Activated naive CD8-positive, alpha-beta T cell treated with anti-CD3 and anti-CD28 coated beads, Interleukin-2, amount 50 U/mL, for 16 hours (primary cell): ENCODE measurements around the gene BRINP2.

Experiments
- DNase-seq: peaks from one replicate; pipeline ENCODE4 v3.0.0-alpha.2; 2020; ENCODE audit warnings: low read depth, low spot score

The BRINP2 gene, protein sequence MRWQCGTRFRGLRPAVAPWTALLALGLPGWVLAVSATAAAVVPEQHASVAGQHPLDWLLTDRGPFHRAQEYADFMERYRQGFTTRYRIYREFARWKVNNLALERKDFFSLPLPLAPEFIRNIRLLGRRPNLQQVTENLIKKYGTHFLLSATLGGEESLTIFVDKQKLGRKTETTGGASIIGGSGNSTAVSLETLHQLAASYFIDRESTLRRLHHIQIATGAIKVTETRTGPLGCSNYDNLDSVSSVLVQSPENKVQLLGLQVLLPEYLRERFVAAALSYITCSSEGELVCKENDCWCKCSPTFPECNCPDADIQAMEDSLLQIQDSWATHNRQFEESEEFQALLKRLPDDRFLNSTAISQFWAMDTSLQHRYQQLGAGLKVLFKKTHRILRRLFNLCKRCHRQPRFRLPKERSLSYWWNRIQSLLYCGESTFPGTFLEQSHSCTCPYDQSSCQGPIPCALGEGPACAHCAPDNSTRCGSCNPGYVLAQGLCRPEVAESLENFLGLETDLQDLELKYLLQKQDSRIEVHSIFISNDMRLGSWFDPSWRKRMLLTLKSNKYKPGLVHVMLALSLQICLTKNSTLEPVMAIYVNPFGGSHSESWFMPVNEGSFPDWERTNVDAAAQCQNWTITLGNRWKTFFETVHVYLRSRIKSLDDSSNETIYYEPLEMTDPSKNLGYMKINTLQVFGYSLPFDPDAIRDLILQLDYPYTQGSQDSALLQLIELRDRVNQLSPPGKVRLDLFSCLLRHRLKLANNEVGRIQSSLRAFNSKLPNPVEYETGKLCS

DNA sequence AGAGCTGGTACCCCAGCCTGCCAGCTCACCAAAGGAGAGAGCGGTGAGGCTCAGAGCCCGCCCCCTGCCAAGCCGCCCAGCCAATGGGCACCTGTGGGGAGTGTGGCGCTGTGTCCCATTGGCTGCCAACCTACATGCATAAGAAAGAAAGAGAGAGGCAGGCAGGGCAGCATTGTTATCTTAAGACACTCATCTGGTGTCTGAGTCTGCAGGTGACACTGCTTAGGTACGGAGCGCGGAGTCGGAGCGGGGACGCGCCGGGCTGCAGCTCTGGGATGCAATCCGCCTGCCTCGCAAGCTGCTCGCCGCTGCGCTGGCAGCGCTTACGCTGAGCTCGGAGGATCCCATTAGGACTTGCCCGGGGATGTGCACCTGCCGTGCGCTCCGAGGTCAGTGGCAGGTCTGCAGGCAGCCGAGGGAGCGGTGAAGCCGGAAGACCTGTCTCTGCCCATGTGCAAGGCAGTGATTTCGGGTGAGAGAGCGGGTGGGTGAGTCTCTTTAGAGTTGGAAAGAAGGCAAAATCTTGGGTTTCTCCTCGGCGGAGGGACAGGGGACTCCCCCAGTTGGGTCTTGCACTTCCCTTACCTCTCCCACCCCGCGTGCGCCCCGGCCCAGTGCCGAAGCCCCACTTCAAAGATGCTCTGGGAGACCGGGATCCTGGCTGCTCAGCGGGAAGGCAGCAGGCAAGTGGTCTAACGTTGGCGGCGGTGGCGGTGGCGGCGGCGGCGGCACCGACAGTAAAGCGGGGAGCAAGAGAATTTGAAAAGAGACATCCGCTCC, at the start of gene BRINP2:
Gene BRINP2, plus strand, starts transcription at position 203 of the 780 bp plus-strand sequence. CDS start 58,919 bp downstream, outside the sequence.
- no peak for DNase-seq

DNA sequence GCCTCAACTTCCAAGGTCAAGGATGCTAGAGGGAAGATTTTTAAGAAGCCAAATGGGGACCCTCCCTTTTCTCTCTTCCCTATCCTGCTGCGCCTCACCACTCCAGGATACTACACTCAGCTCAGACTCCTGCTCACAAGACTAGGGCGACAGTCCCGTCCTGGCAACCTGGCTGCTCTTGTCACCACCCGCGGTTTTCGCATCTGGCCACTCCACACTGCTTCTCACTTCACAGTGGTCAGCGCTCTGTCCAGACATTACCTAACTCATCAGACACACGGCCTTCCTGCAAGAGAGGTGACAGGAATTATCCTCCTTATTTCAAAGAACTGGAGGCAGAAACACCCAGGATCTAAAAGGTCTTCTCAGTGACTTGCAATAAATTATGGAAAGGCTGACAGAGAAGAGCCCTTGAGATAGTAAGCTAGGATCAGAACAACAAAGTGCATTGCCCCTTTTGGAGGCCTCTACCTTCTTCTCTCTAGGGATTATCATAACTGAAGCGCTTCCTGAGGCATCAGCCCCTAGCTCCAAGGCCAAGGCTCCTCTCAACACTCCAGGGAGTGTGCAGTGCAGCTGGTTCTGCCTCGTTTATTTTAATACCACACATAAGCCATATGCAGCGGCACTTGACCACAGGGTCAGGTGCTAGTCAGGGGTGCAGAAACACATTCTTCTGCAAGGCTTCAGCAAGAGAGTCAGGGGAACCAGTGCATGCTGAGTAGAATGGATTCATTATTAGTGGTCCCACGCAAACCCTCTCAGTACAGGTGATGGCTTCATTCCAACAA, 48.1 kb upstream of the BRINP2 start:
- DNase-seq: no peak

DNA sequence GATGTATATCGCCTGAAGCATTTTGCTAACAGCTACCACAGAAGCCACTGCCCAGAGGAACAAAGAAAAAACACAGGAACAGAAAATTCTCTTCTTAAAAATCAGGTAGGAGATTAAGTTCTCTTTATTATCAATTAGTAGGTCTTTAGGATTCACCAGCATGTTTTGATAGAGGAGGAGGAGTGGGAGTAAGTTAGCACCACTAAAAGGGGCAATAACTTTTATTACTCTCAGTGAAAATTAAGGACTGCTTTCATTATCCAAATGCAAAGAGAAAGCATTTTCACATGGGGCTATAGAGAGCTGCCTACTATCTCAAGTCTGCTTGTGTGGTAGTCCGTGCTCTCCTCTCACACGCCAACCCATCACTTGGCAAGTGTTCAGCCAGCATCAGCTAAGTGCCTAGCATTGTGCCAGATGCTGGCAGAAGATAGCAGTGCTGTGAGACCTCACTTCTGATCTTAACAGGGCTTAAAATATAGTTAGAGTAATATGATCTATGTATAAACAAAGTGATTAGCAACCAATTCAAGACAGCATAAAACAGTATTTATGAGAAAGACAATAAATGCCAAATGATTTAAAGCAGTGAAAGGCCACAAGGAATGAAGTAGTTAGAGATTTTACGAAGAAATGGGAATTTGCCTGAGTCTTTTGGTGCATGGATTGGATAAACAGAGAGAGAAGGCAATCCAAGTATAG, 46.0 kb upstream of the BRINP2 start:
- no peak for DNase-seq

DNA sequence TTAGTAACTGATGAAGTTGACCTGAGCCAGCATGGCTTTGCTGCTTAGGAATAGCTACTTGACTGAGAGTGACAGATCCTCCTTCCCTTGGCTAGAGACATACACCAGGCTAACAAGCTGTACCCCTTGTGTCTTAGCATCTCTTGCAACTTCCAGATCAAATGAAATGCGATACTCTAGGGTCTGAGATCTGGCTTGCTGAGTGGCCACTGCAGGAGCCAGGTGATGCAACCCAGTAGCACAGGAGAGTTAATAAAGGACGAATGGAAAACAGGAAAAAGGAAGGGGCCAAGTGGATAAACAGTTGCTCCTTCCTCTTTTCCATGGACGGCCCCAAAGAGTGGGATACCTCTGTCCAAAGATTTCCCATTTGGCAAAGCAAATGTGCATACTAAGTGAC, 44.5 kb upstream of the BRINP2 start:
- no peak for DNase-seq

DNA sequence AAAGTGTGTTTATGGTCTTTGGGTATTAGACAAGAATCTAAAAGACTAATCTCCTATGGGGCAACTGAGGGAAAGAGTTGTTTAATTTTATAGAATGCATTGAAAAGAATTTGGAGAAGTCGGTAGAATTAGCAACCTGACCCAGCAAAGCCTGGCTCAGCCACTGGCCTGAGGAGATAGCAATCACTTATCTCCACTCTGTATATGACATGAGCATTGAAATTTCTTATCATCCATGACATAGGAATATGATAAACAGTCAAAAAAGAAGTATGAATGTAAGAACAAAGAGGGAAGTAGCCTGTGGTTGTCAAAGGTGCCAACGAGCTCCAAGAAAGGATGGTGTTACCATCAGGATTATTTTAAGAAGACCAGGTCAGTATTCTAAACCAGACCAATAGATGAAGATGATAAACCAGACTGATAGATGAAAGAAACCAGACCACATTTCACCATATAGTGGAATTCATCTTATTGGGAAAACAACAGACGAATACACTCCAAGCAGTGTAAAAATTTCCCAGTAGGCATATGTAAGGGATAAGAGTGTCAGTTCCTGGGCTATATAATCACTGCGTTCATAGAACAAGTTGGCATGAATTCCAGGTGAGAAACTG, 42.0 kb upstream of the BRINP2 start:
- DNase-seq: no peak

DNA sequence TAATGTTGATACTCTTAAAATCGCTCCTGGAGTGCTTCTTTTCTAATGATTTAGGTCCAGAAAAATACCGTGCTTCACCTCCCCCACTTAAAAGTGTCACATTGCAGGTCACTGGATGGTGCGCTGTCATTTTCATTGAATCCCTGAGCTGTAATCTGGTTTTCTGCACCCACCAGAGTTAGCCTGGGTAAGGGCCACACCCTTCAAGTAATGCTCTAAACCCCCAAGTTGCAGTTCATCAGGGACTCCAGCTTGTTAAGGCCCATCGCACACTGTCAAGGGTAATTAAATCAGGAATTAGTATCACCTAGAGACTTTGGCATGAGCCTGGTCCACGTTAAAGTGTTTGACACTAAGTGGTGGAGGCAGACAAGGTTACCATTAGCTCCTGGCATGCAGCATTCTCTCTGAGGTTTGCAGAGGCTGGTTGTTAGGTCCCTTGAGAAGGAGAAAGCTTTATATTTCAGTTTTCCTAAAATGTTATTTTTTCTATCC, 40.3 kb upstream of the BRINP2 start:
- DNase-seq: no peak

DNA sequence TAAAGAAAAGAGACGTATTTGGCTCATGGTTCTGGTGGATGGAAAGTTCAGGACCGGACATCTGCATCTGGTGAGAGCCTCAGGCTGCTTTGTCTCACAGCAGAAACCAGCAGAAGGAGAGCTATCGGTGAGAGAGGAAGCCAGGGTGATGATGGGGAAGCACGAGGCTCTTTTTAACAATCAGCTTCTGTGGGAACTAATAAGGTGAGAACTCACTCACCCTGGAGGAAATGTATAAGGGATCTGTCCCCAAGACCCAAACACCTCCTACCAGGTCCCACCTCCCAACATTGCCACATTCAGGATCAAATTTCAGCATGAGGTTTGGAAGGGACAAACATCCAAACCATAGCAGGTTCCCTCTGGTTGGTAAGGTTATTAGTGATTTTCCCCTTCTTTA, 39.0 kb upstream of the BRINP2 start:
- DNase-seq: no peak

DNA sequence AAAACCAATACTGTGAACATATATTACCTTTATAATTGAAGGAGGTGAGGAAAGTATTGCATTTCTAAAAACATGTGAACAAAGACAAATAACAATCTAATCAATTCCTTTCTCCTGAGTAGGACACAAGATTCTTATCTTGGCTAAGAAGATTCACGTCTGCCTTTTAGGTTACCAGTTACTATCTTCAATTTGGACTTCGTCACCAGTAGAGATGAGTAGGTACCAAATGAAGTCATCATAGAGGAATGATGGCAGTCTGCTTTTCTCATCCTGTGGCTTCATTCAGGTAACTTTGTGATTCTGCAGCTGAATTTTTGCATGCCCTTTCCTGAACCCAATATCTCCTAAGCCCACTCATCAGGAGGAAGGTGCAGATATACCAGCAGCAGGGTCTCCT, 38.6 kb upstream of the BRINP2 start:
- DNase-seq: no peak

DNA sequence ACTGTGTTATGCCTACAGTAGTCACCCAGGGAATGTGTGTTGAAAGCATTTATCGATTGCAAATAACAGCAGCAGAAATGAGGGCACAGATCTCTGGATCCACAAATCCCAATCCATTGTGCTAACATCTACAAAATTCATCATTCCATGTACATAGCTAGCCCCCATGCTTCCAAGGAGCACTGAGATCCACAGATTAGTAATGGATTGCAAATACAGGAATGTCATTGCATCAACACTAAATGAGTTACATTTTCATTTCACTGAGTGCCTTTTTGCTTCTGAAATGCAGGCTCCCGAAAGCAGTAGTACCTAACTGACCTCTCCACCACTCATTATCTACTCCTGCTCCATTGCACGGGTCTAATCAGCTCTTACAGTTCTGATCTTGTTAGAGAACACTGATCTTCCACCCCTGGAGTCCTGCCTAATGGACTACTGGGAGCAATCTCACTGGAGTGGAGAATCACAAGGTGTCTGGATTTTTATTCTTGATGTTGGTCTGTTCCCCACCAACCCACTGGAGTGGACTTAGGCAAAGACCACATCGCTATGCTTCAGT, 36.7 kb upstream of the BRINP2 start:
- DNase-seq: no peak

DNA sequence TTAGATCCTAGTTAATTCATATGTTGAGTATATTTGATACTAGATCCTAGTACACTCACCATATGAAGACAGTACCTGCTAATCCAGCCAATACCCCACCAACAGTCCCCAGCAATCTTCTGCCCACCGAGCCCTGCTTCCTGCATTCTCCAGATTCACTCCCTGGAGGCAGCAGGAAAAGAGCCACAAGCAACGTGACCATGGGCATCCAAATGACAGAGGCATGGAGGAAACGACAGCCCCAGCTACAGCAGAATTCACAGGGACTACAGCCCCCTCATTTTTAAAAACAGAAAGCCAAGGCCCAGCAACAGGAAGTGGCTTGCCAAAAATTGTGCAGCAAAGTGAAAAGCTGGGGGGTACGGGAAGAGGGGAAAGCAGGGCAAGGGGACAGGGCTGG, 35.5 kb upstream of the BRINP2 start:
- no peak for DNase-seq

DNA sequence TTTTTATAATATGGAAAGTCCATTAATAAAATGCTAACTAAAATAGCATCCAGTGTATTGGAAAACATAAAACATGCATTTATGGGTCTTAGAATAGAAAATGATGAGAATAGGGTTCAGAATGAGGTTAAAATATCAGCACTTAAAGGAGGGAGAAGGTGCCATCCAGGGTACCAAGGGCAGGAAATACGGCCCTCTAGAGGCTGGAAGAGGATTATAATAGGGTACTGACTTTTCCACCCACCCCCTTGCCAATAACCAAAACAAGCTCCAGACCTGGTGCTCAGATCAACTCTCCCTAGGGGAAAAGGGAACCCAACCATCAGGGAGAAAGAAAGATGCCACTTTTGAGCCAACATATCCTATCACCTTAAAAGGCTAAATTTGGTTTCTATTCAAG, 32.9 kb upstream of the BRINP2 start:
- no peak for DNase-seq

DNA sequence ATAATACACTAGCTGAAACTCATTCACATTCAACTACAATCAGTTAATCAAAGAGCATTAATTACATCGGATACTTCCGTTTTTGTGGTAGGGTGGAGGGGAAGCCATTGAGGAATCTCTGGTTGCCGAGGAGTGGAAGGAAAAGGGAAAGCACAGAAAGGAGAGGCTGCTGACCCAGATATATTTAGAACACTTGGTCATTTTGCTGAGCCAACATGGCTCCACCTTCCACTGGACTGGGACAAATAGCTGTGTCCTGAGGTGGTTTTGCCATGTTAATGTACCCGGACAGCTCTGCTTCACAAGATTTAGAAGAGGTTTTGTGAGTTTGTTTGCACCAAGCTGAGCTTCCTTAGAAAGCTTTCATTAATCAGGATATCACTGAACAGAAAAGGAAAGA, 32.4 kb upstream of the BRINP2 start:
- no peak for DNase-seq

DNA sequence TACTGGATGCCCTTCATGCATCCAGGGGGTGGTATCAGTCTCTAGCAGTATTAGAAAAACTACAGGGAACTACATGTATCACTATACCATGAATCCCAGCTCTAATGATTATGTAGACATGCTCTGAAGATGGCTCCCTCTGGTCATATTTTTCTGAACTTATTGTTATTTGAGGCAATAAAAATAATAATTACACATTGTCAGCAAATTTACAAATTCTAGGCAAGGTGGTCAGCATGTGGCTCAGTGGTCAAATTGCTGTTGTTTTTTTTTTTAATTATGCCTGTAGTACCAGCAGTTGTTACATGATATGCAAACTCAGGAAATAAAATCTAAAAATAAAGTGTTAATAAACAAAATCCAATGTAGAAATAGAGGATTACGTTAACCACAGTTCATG, 28.7 kb upstream of the BRINP2 start:
- DNase-seq: no peak

DNA sequence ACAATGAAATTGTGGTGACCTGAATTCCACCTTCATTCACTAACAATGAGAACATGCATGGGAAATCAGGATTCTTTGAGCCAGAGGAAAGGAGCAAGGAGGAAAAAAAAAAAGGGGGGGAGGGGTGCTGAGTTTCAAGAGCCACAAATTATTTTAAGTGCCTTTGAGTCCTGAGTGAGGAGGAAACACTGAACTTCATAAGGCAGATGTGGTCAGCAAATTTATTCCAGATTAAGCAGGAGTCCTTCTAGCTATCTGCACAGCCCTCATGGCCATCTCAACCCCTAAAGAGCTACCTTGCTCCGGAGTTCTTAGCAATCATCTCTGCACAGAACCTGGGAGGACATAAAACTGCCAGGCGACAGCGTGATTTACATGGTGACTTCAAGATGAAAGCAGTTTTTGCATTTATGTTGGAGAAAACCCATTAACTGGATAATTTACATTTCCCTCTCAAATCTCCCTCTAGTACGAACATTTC, 27.9 kb upstream of the BRINP2 start:
- no peak for DNase-seq

DNA sequence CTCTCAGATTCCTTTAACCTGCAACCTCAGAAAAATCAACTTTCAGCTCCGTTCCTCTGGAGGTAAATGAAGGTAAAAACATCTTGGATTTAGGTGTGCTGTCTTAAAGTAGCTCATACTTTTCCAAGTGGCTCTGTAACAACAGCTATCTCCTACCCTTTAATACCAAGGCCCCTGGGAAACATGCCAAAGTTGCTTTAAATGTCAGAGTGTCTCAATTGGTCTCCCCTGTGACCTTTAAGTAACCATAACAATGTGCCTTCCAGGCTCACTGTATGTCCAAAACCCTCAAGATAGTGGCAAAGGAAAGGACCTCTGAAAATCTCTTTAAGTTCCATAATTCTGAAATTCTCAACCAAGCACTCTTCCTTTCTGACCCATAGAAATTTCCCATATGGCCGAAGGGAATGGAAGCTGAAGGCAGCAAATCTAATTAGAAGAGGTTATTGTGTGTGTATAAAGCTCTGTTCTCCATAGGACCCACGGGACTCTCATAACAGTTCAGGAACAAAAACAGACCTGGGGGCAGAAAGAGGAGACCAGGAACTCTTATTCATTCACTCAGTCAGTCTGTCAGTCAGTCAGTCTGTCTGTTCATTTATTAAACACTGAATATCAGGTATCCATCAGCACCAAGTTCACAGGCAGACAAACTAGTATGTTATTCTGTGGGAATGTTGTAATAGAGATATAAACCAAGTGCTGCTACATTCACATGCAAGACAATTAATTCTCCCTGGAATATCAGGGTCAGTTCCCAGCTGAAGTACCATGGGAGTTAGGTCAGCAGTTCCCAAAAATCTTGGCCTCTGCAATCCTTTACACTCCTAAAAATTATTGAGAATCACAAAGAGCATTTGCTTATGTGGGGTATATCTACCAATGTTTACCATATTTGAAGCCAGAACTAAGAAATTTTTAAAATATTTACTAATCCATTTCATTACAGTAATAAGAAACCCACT, 25.4 kb upstream of the BRINP2 start:
- DNase-seq: no peak

DNA sequence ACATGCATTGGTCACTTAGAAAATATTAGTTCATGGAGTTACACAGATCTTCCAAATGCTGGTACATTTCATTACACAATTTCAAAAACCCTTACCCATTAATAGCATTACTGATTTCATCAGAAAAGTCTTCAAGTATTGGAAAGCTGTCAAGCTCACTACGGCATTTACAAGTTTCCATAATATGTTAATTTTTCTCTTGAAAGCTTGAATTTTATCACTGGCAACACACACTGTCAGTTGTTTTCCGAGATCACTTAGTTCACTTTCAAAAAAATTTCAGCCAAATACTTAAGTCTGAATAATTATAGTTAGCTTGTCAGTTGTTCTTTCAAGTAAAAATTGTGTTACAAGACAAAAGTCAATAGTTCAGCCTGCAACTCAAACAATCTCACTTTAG, 24.3 kb upstream of the BRINP2 start:
- DNase-seq: no peak

DNA sequence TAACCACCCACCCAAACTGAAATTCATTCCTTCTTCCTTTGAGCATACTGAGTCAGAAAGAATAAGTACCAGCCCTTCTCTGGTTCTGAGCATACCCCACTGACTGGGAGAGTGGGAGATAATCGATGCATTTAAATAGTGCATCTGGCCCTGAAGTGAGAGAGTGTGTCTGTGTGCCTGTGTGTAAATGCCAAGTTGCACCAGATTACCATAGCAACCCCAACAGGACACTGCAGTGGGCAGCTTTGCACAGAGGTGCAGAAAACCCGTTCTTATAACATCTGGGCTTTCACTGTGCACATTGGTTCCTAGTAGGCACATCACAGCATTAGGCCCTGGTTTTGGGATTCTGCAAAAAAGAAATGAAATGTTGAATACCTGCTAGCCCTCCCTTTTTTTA, 8.5 kb upstream of the BRINP2 start:
- DNase-seq: no peak

DNA sequence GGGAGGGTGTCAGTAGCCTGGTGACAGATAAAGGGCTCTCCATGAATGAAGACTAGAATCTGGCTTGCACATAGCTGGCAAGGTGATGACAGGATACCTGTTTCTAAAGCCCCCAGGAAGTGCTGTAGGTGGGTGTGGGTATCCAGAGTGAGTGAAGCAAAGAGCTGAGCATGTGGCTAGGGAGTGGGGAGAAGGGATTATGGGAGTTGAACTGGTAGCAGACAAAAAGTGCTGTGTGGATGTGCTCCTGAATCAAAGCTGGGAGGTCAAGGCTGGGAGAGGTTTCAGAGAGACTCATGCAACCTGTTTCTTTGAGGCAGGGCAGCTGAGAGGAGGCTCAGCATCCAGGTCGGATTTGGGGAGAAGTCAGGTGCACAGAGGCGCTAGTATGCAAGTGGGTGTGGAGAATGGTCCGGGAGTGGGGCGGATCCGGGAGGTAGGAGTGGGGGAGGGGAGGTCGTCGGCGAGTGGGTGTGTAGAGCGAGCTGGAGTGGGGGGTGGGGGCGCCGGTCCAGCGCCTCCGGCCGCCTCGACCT, 6.8 kb upstream of the BRINP2 start:
- no peak for DNase-seq
